Tibial nerve (tissue), 4 donors: ENCODE results near the gene RGS17. TPM values are rescaled to one million over a fixed set of nuclear protein-coding genes. Genes with fewer than 3 reads are reported as not detected.

Experiments used
- DNase-seq, 2 donors: peaks; one replicate each; pipeline ENCODE4 v3.0.0-alpha.2; 2019; ENCODE audit warnings: low spot score in 2 of 2
- H3K27ac ChIP-seq, 4 donors: fragments of 200-600 bp; sonication (generic) in 3 of 4; one replicate each; pipeline ENCODE4 v1.5.1; 2017 to 2019; ENCODE audit warnings: mild to moderate bottlenecking in 1 of 4
- H3K27me3 ChIP-seq, 2 donors: fragments of 200-600 bp; sonication (generic) in 1 of 2; one replicate each; pipeline versions ENCODE4 v1.5.1 to v1.6.0; 2017 to 2019
- H3K36me3 ChIP-seq, 3 donors: fragments of 200-600 bp; sonication (generic); one replicate each; pipeline ENCODE4 v1.5.1; 2018 to 2019
- H3K4me1 ChIP-seq, 4 donors: fragments of 200-600 bp; sonication (generic) in 3 of 4; one replicate each; pipeline ENCODE4 v1.5.1; 2017 to 2019
- H3K4me3 ChIP-seq, 4 donors: fragments of 200-600 bp; sonication (generic) in 3 of 4; one replicate each; pipeline ENCODE4 v1.5.1; 2017 to 2019; ENCODE audit warnings: mild to moderate bottlenecking in 1 of 4, moderate library complexity in 1 of 4
- H3K9me3 ChIP-seq, 4 donors: fragments of 200-600 bp; sonication (generic) in 3 of 4; one replicate each; pipeline ENCODE4 v1.5.1; 2017 to 2019
- EP300 ChIP-seq, 2 donors: sonication (generic); formaldehyde crosslinking; IDR thresholded peaks; one replicate each; pipeline ENCODE4 v1.6.1; 2017; ENCODE audit warnings: antibody characterized with exemption in 2 of 2, mild to moderate bottlenecking in 1 of 2
- POLR2A ChIP-seq, 2 donors: fragments of 450-650 bp; IDR thresholded peaks; one replicate each; pipeline ENCODE4 v1.6.1; 2017; ENCODE audit warnings: antibody characterized with exemption in 2 of 2, mild to moderate bottlenecking in 2 of 2, moderate library complexity in 2 of 2
- WGBS, 2 donors: methylation state at CpG; one replicate each; pipeline ENCODE4 v1.1.5; 2018; 5-methylcytosine and 5-hydroxymethylcytosine counted together
- total RNA-seq, 4 donors: library from RNA; depleted of rRNA; stranded (reverse); fragments of >200 nt; gene quantifications; one replicate each; pipeline ENCODE4 v1.1.0, GENCODE V29; 2016
- TF ChIP-seq, protein P1 (sequence below), 5 experiments: fragments of 200-600 bp in 3 of 5; fragments of 450-650 bp in 2 of 5; sonication (generic) in 3 of 5; IDR thresholded peaks; one replicate each; pipeline ENCODE4 v1.5.1; 2016 to 2019; ENCODE audit warnings: antibody characterized with exemption in 5 of 5, mild to moderate bottlenecking in 3 of 5, moderate library complexity in 2 of 5

The RGS17 gene
- total RNA-seq, 4 donors from 2014 or later = under 0.01 to 3.3 TPM; not detected in 2

- WGBS, 2 donors = 96 to 97% methylated on average over 5 of the region's 5 CpGs
- Histone ChIP-seq H3K36me3 (no peaks in the 10 kb centered on the region), H3K4me1 (no peaks in the 10 kb centered on the region), H3K4me3 (no peak overlapping the region), H3K9me3 (no peaks in the 10 kb centered on the region), H3K27ac (no peak overlapping the region), H3K27me3 (no peaks in the 10 kb centered on the region)
- TF ChIP-seq, protein P1, sequence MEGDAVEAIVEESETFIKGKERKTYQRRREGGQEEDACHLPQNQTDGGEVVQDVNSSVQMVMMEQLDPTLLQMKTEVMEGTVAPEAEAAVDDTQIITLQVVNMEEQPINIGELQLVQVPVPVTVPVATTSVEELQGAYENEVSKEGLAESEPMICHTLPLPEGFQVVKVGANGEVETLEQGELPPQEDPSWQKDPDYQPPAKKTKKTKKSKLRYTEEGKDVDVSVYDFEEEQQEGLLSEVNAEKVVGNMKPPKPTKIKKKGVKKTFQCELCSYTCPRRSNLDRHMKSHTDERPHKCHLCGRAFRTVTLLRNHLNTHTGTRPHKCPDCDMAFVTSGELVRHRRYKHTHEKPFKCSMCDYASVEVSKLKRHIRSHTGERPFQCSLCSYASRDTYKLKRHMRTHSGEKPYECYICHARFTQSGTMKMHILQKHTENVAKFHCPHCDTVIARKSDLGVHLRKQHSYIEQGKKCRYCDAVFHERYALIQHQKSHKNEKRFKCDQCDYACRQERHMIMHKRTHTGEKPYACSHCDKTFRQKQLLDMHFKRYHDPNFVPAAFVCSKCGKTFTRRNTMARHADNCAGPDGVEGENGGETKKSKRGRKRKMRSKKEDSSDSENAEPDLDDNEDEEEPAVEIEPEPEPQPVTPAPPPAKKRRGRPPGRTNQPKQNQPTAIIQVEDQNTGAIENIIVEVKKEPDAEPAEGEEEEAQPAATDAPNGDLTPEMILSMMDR (IDR thresholded peaks at IDR 0.05) = no peak
- no peak for TF ChIP-seq POLR2A (IDR thresholded peaks at IDR 0.05)
- TF ChIP-seq EP300 (IDR thresholded peaks at IDR 0.05) = no peak
- no peak for DNase-seq
These were observed 54.7 kb downstream of the RGS17 start for GRCh38 chr6:153076431-153076830.

DNA sequence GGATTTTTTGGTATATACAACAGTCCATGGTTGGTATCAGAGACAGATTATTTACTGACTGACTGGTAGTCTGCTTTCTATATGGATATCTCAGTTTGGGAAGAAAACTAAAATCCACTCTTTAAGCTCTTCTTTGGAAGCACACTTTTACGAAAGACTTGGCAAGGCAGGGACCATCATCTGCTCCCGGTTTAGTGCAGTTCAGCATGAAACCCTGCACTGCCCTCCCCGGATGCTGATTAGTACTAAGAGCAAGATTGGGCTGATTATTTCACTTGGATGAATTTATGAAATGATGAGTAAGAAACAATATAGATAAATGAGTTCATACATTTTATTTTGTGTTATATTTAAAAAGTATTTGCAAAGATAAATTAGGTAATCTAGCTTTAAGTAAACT, 56.3 kb downstream of the RGS17 start:
- H3K4me1 ChIP-seq = no peaks in the 10 kb centered on the region
- no peaks in the 10 kb centered on the region for H3K27me3 ChIP-seq
- no peaks in the 10 kb centered on the region for H3K9me3 ChIP-seq
- no peak overlapping the region for H3K4me3 ChIP-seq
- 68 to 73% methylated on average over 3 of the region's 3 CpGs for WGBS, 2 donors
- no peak for TF ChIP-seq POLR2A (IDR thresholded peaks at IDR 0.05)
- TF ChIP-seq, protein P1 (IDR thresholded peaks at IDR 0.05) = no peak
- TF ChIP-seq EP300 (IDR thresholded peaks at IDR 0.05) = no peak
- H3K27ac ChIP-seq = no peak overlapping the region
- no peak for DNase-seq
- no peaks in the 10 kb centered on the region for H3K36me3 ChIP-seq

- DNase-seq = no peak
- 72 to 88% methylated on average over 4 of the region's 4 CpGs for WGBS, 2 donors
- Histone ChIP-seq H3K4me1 (no peaks in the 10 kb centered on the region), H3K27me3 (no peaks in the 10 kb centered on the region), H3K9me3 (no peaks in the 10 kb centered on the region), H3K36me3 (no peaks in the 10 kb centered on the region), H3K27ac (no peak overlapping the region), H3K4me3 (no peak overlapping the region)
- TF ChIP-seq, protein P1 (IDR thresholded peaks at IDR 0.05) = no peak
- TF ChIP-seq POLR2A (IDR thresholded peaks at IDR 0.05) (no peak), EP300 (IDR thresholded peaks at IDR 0.05) (no peak)
These were observed 57.2 kb downstream of the RGS17 start for GRCh38 chr6:153073841-153074240.

DNA sequence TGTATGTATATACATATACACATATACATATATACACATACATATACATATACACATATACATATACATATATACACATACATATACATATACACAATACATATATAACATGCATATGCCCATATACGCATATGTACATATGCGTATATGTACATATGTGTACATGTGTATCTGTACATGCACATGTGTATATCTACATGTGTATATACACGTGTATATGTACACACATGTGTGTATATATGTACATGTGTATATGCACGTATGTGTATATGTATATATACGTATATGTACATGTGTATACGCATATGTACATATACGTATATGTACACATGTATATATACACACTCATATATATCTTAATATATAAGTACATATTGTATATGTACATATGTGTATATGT, 60.3 kb downstream of the RGS17 start:
- TF ChIP-seq, protein P1 (IDR thresholded peaks at IDR 0.05) = no peak
- no peak for TF ChIP-seq POLR2A (IDR thresholded peaks at IDR 0.05)
- no peak for TF ChIP-seq EP300 (IDR thresholded peaks at IDR 0.05)
- H3K27ac ChIP-seq = no peak overlapping the region
- WGBS, 2 donors = 94 to 97% methylated on average over 7 of the region's 7 CpGs

DNA sequence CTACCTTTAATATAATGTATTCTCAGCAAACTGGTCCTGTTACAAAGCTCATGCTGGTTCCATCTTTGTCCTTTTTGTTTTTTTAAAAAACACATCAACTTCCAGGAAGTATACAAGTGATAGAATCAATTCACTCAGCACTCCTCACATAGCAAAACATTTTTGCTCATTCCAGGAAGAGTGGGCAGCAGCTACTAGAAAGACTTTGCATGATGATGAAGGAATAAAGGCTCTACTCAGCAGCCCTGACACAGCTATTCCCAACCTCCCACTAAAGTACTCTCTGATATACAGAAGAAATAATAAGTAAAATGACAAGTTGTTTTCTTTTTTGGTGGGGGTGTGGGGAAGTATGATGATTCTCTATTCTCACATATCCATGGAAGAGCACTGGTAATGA, 61.2 kb downstream of the RGS17 start:
- Histone ChIP-seq H3K27me3 (no peaks in the 10 kb centered on the region), H3K36me3 (no peaks in the 10 kb centered on the region), H3K27ac (no peak overlapping the region), H3K4me3 (no peak overlapping the region), H3K9me3 (peaks cover 0 to 25% (median 4%) of the 10 kb centered on the region in 4 donors), H3K4me1 (no peaks in the 10 kb centered on the region)
- TF ChIP-seq, protein P1 (IDR thresholded peaks at IDR 0.05) = no peak
- TF ChIP-seq POLR2A (IDR thresholded peaks at IDR 0.05) = no peak
- no peak for TF ChIP-seq EP300 (IDR thresholded peaks at IDR 0.05)
- no peak for DNase-seq

More for the DNA sequence above, 60.3 kb downstream of the RGS17 start:
- Histone ChIP-seq H3K27me3 (no peaks in the 10 kb centered on the region), H3K36me3 (no peaks in the 10 kb centered on the region), H3K4me3 (no peak overlapping the region), H3K9me3 (peaks cover 0 to 20% (median 4%) of the 10 kb centered on the region in 4 donors), H3K4me1 (no peaks in the 10 kb centered on the region)
- no peak for DNase-seq
